Measurements from ENCODE around the gene HCST.
"Not testable (repeated sequence)": the region's sequence is repeated elsewhere in the genome, so short reads cannot be mapped to it uniquely, and the experiment has no call there.

HCST gene

DNA sequence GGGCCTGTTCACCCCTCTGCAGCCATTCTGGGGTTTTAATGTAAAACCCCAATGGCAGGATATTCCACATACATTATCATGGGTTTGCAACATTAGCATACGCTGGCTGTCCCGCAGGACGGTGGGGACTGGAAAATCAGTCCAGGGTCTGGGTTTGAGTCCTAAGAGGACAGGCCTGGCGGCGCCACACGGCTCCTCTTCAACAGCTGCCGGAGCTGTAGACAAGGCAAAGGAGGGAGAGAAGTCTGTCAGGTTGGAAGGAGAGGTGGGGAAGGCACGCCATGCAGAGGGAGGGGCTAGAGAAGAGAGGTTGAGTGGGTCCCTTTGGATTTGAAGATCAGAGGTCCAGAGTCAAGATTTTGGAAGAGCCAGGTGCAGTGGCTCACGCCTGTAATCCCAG is 13.9 kb upstream of the HCST start:
- no peaks in the 10 kb centered on the region for H3K9me3 Mint-ChIP-seq
- no peaks in the 10 kb centered on the region for H3K27me3 Mint-ChIP-seq
- peak overlapping the region; percentile 76 for H3K27ac Mint-ChIP-seq
- H3K36me3 Mint-ChIP-seq: peaks cover 46% of the 10 kb centered on the region
- peaks cover 12% of the 10 kb centered on the region for H3K4me1 Mint-ChIP-seq
- DNase-seq (ENCODE audit: low spot score in 2 of 2) (no peak), ATAC-seq (ENCODE audit: low read depth) (no peak)
- no peak overlapping the region for H3K4me3 Mint-ChIP-seq

DNA sequence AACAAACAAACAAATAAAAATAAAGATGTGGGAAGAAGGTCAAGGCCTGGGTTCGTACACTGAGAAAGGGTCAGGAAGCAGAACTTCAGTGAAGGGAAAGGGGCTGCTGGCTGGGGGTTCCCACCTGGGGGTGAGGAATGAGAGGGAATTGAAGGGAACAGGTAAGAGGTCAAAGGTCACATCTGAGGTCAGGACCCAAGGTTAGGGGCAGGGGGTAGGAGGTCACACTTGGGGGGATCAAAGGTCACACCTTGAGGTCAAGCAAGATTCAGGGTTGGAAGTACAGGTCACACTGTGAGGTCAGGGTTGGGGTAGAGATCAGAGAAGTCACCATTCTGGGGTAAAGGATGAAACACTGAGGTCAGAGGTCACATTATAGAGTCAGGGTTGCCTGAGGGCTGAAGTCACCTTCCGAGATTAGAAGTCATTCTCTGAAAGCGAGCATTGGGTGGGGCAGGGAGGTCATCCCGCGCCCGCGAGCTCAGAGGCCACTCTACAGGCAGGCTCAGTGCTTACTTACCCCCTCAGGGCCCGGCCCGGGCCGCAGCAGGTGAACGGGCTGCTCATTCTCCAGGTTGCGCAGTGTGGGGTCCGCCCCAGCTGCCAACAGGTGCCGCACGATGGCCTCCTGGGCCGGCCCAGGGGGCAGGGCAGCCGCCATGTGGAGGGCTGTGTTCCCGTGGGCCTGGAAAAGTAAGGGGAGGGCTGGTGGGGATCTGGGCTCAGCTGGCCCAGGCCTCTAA is 12.8 kb upstream of the HCST start:
- peak; percentile 1 for ATAC-seq (ENCODE audit: low read depth)
- Mint-ChIP-seq H3K27me3 (no peaks in the 10 kb centered on the region), H3K4me3 (no peak overlapping the region), H3K27ac (peak overlapping the region; percentile 46), H3K36me3 (peaks cover 49% of the 10 kb centered on the region), H3K4me1 (peaks cover 10% of the 10 kb centered on the region), H3K9me3 (no peaks in the 10 kb centered on the region)
- DNase-seq (ENCODE audit: low spot score in 2 of 2): no peak

DNA sequence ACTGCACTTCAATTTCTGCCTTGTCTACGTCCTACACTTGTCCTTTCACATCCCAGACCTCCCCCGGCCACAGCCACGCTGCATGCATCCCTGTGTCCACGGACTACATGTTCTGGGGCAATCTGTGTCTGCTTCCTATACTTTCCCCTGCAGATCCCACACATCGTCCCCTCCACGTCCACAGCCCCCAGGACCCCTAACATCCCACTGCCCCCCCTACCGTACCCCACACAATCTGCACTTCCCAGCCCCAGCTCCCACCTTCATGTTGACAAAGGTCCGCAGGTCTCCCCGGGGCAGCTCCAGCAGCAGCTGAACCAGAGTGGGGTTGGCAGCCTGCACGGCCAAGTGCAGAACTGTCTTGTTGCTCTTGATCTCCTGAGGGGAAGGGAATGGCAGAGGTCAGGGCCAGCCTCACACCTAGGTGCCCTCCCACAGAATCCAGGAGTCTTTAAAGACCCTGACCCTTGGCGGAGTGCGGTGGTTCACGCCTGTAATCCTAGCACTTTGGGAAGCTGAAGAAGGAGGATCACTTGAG is 12.1 kb upstream of the HCST start:
- DNase-seq (ENCODE audit: low spot score in 2 of 2) (no peak), ATAC-seq (ENCODE audit: low read depth) (no peak)
- Mint-ChIP-seq H3K27me3 (no peaks in the 10 kb centered on the region), H3K4me3 (no peak overlapping the region), H3K9me3 (no peaks in the 10 kb centered on the region), H3K27ac (peak overlapping the region; percentile 46), H3K36me3 (peaks cover 48% of the 10 kb centered on the region), H3K4me1 (peaks cover 10% of the 10 kb centered on the region)

DNA sequence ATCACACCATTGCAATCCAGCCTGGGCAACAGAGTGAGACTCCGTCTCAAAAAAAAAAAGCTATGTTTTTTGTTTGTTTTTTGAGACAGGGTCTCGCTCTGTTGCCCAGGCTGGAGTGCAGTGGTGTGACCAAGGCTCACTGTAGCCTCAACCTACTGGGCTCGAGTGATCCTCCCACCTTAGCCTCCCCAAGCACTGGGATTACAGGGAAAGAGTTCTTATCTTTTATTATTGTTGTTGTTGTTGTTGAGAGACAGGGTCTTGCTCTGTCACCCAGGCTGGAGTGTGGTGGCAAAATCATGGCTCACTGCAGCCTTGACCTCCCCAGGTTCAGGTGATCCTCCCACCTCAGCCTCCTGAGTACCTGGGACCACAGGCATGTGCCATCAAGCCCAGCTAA is 10.5 kb upstream of the HCST start:
- not testable (repeated sequence) for ATAC-seq (ENCODE audit: low read depth); H3K9me3 Mint-ChIP-seq; H3K27me3 Mint-ChIP-seq; DNase-seq (ENCODE audit: low spot score in 2 of 2); H3K4me3 Mint-ChIP-seq
- Mint-ChIP-seq H3K27ac (peak overlapping the region; percentile 45), H3K4me1 (peaks cover 14% of the 10 kb centered on the region), H3K36me3 (peaks cover 52% of the 10 kb centered on the region)

DNA sequence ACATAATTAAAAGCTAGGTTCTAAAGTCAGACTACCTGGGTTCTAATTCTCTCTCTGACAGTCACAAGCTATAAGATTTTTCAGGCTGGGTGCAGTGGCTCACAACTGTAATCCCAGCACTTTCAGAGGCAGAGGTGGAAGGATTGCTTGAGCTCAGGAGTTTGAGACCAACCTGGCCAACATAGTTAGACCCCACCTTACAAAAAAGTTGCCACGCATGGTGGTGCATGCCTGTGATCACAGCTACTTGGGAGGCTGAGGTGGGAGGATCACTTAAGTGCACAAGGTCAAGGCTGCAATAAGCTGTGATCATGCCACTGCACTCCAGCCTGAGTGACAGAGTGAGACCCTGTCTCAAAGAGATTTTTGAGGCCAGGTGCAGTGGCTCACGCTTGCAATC is 8.0 kb upstream of the HCST start:
- no peaks in the 10 kb centered on the region for H3K27me3 Mint-ChIP-seq
- H3K36me3 Mint-ChIP-seq: peaks cover 44% of the 10 kb centered on the region

DNA sequence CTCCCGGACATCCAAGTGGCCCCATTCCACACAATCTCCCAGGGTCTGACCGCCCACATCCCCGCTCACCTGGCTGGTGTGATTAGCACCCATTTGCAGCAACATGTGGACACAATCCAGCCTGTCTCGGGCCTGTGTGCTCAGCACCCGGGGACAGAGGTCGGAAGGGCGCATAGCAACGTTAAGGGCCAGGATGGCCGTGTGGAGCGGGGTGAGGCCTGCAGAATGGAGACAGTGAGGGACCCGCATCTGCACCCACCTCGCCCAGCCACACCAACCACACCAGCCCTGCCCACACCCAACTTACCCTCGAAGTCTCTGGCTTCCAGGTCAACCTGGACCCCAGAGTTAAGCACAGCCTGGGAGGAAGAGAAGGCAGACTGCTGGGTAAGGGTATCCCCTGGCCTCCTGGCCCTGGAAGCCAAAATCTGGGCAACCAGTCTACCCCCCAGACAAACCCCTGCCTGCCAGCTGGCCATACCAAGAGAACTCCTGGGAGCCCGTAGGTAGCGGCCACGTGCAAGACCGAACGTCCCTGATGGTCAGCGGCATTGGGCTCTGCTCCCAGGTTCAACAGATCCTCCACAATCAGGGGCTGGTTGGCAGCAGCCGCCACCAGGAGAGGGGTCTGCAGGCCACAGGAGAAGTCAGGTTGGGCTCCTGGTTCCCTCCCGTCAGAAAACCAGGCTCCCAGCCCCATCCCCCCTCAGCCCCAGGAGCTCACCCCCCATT is 6.3 kb upstream of the HCST start:
- DNase-seq (ENCODE audit: low spot score in 2 of 2) (peak in 1 of 2 donors; percentile 37), ATAC-seq (ENCODE audit: low read depth) (no peak)
- Mint-ChIP-seq H3K9me3 (no peaks in the 10 kb centered on the region), H3K4me1 (peaks cover 13% of the 10 kb centered on the region), H3K27me3 (no peaks in the 10 kb centered on the region), H3K27ac (peak overlapping the region; percentile 98), H3K4me3 (no peak overlapping the region), H3K36me3 (peaks cover 32% of the 10 kb centered on the region)

More for the DNA sequence above, 8.0 kb upstream of the HCST start:
- Mint-ChIP-seq H3K4me3 (no peak overlapping the region), H3K9me3 (no peaks in the 10 kb centered on the region), H3K27ac (peak overlapping the region; percentile 98), H3K4me1 (peaks cover 12% of the 10 kb centered on the region)
- ATAC-seq (ENCODE audit: low read depth) (no peak), DNase-seq (ENCODE audit: low spot score in 2 of 2) (no peak)

DNA sequence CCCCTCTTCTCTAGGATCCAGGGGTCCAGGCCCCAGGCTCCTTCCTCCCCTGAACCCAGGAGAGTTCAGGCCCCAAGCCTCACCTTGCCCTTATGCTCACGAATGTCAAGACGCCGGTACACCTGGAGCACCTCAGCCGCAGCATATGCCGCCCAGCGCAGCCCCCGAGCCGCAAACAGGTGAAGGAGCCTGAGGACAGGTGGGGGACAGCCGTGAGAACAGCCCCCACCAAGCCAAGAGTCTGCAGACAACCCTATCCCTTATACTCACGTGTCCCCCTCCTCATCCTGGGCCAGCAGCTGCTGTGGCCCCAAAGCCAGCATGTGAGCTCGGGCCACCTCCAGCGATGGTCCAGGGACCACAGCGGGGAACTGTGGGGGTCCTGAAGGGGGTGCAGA is 5.7 kb upstream of the HCST start:
- peaks cover 13% of the 10 kb centered on the region for H3K4me1 Mint-ChIP-seq
- no peak for DNase-seq (ENCODE audit: low spot score in 2 of 2)
- peaks cover 31% of the 10 kb centered on the region for H3K36me3 Mint-ChIP-seq
- H3K27ac Mint-ChIP-seq: peak overlapping the region; percentile 98
- H3K9me3 Mint-ChIP-seq: no peaks in the 10 kb centered on the region
- no peak overlapping the region for H3K4me3 Mint-ChIP-seq
- no peaks in the 10 kb centered on the region for H3K27me3 Mint-ChIP-seq
- ATAC-seq (ENCODE audit: low read depth): no peak

DNA sequence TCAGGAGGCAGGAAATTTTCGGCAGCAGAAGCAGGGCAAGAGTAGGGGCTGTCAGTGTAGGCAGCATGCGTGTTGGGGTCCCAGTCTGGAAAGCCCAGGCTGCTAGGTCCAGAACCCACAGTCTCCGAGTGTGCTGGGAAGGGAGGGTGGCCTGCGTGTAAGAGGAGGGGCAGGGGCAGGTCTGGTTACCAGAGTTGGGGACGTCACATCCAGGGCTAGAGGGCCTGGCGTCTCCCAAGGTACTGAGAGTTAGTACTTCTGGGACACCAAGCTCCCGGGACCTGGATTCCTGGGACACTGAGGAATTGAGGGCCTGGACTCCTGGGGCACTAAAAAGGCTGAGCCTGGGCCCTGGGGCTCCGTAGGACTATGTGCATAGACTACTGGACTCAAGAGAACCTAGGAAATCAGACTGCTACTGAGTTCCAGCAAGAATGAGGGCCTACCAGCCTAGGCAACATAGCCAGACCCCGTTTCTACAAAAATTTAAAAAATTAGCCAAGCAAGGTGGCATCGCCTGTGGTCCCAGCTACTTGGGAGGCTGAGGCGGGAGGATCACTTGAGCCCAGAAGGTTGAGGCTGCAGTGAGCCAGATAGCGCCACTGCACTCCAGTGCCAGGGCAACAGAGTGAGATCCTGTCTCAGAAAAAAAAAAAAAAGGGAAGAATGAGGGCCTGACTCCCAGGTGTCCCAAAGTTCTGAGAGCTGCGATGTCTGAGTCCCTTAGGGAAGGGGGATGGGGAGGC is 4.5 kb upstream of the HCST start:
- Mint-ChIP-seq H3K4me1 (peaks cover 24% of the 10 kb centered on the region), H3K27me3 (no peaks in the 10 kb centered on the region), H3K9me3 (no peaks in the 10 kb centered on the region), H3K27ac (peak overlapping the region; percentile 98), H3K36me3 (peaks cover 27% of the 10 kb centered on the region), H3K4me3 (peak overlapping the region; percentile 98)
- DNase-seq (ENCODE audit: low spot score in 2 of 2): peak in 1 of 2 donors; percentile 31
- ATAC-seq (ENCODE audit: low read depth): no peak

DNA sequence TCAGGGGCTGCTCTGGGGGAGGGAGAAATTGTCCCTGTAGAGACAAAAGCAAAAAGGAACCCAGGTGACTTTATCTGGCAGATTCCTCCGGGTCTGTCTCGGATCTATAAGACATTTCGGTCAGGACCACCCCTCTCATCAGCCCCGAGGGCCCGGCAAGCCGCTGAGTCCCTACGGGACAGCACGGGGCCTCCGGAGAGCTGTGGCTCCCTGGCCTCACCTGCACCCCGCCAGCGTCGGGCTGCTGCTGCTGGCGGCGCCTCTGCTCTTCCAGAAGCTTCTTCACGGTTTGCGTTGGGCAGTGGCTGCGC is 3.9 kb upstream of the HCST start:
- H3K27ac Mint-ChIP-seq: peak overlapping the region; percentile 98
- DNase-seq (ENCODE audit: low spot score in 2 of 2) (peak in 1 of 2 donors; percentile 41), ATAC-seq (ENCODE audit: low read depth) (no peak)
- H3K4me1 Mint-ChIP-seq: peaks cover 30% of the 10 kb centered on the region
- no peaks in the 10 kb centered on the region for H3K27me3 Mint-ChIP-seq
- peak overlapping the region; percentile 98 for H3K4me3 Mint-ChIP-seq
- H3K36me3 Mint-ChIP-seq: peaks cover 23% of the 10 kb centered on the region
- no peaks in the 10 kb centered on the region for H3K9me3 Mint-ChIP-seq

DNA sequence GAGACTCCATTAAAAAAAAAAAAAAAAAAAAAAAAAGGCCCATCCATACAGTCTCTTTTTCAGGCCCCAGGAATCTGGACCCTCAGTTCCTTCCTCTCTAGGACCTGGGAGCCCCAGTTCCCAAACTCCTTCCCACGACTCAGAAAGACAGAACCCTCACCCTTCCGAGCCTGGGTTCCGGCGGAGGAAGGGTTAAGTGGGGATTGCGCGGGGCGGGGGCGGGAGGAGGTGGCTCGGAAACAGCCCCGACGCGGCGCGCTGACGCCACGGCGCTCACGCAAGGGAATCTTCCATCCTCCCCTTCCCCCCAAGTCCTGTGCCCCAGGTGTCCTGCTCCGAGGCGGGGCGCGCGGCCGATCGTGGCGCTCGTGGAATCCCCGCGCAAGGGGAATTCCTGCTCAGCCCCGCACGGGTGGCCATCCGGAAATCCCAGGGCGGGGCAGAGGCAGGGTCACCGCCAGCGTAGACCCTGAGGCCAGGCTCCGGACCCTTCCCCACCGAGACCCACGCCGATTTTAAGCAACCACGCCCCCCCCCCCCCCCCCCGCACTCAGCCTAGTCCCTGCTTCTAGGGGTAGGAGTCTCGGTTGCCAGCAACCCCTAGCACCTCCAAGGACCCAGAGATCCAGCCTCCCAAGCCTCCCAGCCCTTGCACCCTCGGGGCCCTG is 2.6 kb upstream of the HCST start:
- Mint-ChIP-seq H3K4me1 (peaks cover 39% of the 10 kb centered on the region), H3K27ac (peak overlapping the region; percentile 98), H3K4me3 (peak overlapping the region; percentile 98), H3K27me3 (no peaks in the 10 kb centered on the region), H3K9me3 (no peaks in the 10 kb centered on the region), H3K36me3 (peaks cover 20% of the 10 kb centered on the region)
- peak; percentile 92 to 96 for DNase-seq (ENCODE audit: low spot score in 2 of 2)
- ATAC-seq (ENCODE audit: low read depth): peak; percentile 59

DNA sequence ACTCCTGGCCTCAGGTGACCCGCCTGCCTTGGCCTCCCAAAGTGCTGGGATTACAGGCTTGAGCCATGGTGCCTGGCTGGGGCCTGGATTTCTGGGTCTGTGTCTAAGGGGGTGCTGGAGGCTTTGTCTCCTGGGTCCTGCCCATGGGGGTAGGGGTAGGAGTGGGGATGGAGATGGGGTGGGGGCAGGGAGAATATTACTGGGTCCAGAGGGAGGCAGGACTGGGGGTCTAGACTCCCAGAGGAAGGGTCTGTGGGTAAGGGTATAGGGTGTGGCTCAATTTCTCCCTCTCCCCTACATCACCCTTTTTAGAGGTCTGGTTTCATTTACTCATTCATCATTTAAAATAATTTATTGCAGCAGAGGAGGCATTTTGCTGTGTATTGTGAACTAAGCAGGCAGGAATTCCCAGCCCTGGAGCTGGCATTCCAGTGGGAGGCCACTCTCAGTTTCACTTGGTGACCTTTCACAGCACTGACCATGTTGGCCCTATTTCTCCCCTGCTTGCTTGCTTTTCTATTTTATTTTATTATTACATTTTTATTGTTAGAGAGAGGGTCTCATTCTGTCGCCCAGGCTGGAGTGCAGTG is 1.2 kb upstream of the HCST start:
- peak overlapping the region; percentile 98 for H3K4me3 Mint-ChIP-seq
- H3K27me3 Mint-ChIP-seq: no peaks in the 10 kb centered on the region
- ATAC-seq (ENCODE audit: low read depth) (no peak), DNase-seq (ENCODE audit: low spot score in 2 of 2) (no peak)
- H3K27ac Mint-ChIP-seq: peak overlapping the region; percentile 98
- H3K4me1 Mint-ChIP-seq: peaks cover 35% of the 10 kb centered on the region
- H3K9me3 Mint-ChIP-seq: no peaks in the 10 kb centered on the region
- H3K36me3 Mint-ChIP-seq: peaks cover 14% of the 10 kb centered on the region

DNA sequence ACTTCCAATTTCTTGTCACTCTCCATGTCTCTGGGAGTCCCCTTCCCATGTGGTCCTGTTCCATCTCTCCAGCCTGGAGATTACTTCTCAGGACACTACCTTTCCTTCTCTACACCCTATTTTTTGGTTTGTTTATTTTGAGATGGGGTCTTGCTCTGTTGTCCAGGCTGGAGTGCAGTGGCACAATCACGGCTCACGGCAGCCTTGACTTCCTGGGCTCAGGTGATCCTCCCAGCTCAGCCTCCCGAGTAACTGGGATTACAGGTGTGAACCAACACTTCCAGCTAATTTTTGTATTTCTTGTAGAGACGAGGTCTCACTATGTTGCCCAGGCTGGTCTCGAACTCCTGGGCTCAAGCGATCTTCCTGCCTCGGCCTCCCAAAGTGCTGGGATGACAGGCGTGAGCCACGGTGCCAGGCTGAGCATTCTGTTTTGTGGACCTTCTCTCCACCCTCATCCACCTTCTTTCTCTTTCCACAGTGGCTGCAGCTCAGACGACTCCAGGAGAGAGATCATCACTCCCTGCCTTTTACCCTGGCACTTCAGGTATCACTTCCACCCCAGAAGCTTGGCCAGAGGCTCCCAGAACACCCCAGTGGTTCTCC is 644 bp downstream of the HCST start:
- Mint-ChIP-seq H3K27ac (peak overlapping the region; percentile 98), H3K36me3 (peaks cover 6% of the 10 kb centered on the region), H3K27me3 (no peaks in the 10 kb centered on the region), H3K4me3 (peak overlapping the region; percentile 88), H3K9me3 (no peaks in the 10 kb centered on the region), H3K4me1 (peaks cover 38% of the 10 kb centered on the region)
- ATAC-seq (ENCODE audit: low read depth): no peak
- DNase-seq (ENCODE audit: low spot score in 2 of 2): no peak

DNA sequence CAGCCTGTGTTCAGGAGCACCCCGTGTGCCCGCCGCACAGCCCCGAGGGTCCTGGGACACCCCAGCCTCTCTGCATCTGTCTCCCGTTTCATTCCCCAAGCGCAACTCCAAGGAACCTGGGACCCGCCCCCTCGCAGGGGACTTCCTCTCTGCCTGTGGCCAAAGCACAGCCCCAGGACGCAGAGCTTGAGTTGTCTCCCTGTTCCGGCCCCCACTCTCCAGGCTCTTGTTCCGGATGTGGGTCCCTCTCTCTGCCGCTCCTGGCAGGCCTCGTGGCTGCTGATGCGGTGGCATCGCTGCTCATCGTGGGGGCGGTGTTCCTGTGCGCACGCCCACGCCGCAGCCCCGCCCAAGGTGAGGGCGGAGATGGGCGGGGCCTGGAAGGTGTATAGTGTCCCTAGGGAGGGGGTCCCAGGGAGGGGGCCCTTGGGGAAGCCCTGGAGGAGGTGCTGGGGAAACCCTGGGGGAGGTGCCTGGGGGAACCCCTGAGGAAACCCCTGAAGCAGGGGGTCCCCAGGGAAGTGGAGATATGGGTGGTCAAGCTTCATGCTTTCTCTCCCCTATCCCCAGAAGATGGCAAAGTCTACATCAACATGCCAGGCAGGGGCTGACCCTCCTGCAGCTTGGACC is 1.3 kb downstream of the HCST start:
- peak overlapping the region; percentile 88 for H3K4me3 Mint-ChIP-seq
- peak overlapping the region; percentile 98 for H3K27ac Mint-ChIP-seq
- peak; percentile 96 for DNase-seq (ENCODE audit: low spot score in 2 of 2)
- no peaks in the 10 kb centered on the region for H3K27me3 Mint-ChIP-seq
- H3K36me3 Mint-ChIP-seq: peaks cover 2% of the 10 kb centered on the region
- H3K9me3 Mint-ChIP-seq: no peaks in the 10 kb centered on the region
- ATAC-seq (ENCODE audit: low read depth): peak; percentile 54
- H3K4me1 Mint-ChIP-seq: peaks cover 41% of the 10 kb centered on the region
